Raji (cell line): ENCODE measurements around the gene HLA-DMB.

Experiments used
- POLR2A ChIP-seq: IDR thresholded peaks from 2 replicates; pipeline ENCODE4 v1.6.1; 2011; ENCODE audit warnings: low read depth, low read length, control low read depth; ENCODE audit not compliant: insufficient read depth

The HLA-DMB gene

GRCh38 chr6:32885698-32886286 is 55.0 kb downstream of the HLA-DMB start:
- TF ChIP-seq POLR2A, result no peak
